HG02588 (cell line): ENCODE results near the gene GCHFR.

ENCODE experiments used
- ATAC-seq: cut with Tn5 transposase; IDR thresholded peaks from one replicate; pipeline ENCODE4 v1.9.1; 2021; ENCODE audit warnings: mild to moderate bottlenecking, moderate library complexity; ENCODE audit not compliant: unreplicated experiment

Gene GCHFR

DNA sequence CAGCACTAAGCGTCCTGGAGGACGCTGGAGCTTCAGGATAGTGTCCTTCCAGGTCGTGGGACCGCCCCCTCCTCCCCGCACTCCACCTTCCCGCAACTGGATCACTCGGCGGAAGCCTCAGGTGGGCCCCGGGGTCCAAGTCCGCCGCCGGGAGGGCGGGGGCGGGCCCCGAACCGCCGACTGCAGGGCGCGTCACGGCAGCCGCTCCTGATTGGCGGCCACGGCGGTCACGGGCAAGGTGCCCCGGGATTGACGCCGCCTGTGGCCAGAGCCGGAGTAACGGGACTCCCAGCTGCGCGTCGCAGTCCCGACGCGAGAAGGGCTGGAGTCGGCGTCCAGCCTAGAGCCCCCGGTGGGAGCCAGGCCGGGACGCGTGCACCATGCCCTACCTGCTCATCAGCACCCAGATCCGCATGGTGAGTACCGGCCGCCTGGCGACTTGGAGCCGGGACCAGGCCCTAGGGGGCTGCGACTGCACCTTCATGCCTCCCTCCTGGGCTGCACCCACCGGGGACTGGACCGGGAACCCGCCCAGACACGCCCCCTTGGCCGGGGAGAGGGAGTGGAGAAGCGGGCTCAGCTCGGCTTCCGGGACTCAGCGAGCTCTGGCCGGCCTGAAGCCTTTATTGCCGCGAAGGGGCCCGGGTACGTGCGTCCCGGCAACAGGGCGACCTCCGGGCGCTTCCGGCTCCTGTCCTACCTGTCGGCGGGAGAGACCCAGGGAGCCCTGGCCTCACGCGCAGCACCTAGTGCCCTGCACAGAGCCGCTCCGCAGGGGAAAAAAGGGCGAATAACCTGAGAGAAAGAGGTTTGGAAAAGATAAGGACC is at the start of gene GCHFR:
Gene GCHFR (plus strand): TSS at position 268 of the 828 bp plus-strand sequence. CDS start 113 bp downstream, at position 381.
- peak; percentile 53 for ATAC-seq

GRCh38 chr15:40714144-40714543 is 49.7 kb upstream of the GCHFR start:
- no peak for ATAC-seq

DNA sequence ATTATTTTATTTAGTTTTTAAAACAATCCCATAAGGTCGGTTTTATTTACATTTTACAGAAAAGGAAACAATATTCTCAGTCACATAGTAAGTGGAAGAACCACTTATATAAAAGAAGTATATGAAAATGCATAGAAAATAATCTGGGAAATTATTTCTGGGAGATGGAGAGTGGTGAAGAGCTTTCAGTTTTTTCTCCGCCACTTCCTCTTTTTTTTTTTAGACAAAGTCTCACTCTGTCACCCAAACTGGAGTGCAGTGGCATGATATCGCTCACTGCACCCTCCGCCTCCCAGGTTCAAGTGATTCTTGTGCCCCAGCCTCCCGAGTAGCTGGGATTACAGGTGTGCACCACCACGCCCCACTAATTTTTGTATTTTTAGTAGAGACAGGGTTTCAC is 47.7 kb upstream of the GCHFR start:
- ATAC-seq, result no peak

GRCh38 chr15:40721701-40722100 is 42.2 kb upstream of the GCHFR start:
- ATAC-seq, result no peak

GRCh38 chr15:40722354-40722753 is 41.5 kb upstream of the GCHFR start:
- no peak for ATAC-seq

GRCh38 chr15:40722934-40723333 is 40.9 kb upstream of the GCHFR start:
- ATAC-seq, result no peak

GRCh38 chr15:40723919-40724318 is 39.9 kb upstream of the GCHFR start:
- no peak for ATAC-seq

GRCh38 chr15:40731034-40731433 is 32.8 kb upstream of the GCHFR start:
- no peak for ATAC-seq

GRCh38 chr15:40736575-40736974 is 27.3 kb upstream of the GCHFR start:
- ATAC-seq, result no peak

DNA sequence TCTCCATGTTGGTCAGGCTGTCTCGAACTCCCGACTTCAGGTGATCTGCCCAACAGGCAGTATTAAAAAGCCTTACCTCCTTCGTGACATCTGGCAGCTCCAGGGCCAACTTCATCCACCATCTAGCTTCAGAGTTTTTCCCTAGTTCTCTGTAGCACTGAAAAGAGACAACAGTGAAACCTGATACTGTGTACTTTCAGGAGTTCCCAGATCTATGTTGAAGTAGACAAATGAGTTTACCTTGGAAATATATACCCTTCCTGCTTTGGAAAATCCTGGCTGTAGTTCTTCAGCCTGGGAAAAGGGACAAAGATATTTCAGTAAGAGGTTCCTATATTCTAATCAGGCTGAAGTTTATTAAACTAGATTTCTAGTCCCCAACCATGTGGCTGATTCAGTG is 26.8 kb upstream of the GCHFR start:
- no peak for ATAC-seq

DNA sequence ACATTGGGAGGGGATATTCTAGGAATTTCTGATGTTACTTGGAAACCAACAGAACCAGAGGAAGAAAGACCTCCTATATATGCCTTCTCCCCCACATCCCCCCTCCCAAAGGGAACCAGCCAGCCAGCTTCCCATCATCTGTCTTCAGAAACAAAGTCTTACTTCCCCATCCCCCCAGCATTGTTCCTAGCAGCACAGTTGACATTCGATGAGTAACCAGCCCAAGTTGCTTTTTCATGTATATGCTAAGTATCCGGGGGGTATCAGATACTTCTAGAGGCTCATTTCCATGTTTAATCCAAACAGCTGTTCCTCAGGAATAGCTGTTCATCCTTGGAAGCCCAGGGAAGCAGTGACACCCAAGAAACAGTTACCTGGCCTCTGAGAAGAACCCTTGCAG is 24.8 kb upstream of the GCHFR start:
- ATAC-seq, result no peak

GRCh38 chr15:40739854-40740253 is 24.0 kb upstream of the GCHFR start:
- ATAC-seq, result no peak

DNA sequence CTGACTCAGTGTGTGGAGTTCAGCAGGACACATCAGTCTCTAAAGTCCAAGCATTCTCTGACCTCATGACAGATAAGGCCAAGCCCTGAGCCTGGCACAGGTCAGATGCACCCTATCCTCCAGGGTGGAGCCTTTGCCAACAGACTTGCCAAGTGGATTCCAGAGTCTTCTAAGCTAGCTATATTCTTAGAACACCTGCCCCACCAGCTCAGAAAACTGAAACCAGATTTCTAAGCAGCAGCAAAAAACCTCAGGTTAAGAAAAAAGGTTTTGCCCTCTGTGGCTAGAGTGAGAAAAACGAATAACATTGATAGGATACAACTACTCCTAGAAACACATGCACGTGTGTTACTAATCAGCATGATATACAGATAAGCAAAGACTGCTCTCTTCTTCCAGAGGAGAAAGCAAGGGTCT is 20.4 kb upstream of the GCHFR start:
- ATAC-seq, result no peak

DNA sequence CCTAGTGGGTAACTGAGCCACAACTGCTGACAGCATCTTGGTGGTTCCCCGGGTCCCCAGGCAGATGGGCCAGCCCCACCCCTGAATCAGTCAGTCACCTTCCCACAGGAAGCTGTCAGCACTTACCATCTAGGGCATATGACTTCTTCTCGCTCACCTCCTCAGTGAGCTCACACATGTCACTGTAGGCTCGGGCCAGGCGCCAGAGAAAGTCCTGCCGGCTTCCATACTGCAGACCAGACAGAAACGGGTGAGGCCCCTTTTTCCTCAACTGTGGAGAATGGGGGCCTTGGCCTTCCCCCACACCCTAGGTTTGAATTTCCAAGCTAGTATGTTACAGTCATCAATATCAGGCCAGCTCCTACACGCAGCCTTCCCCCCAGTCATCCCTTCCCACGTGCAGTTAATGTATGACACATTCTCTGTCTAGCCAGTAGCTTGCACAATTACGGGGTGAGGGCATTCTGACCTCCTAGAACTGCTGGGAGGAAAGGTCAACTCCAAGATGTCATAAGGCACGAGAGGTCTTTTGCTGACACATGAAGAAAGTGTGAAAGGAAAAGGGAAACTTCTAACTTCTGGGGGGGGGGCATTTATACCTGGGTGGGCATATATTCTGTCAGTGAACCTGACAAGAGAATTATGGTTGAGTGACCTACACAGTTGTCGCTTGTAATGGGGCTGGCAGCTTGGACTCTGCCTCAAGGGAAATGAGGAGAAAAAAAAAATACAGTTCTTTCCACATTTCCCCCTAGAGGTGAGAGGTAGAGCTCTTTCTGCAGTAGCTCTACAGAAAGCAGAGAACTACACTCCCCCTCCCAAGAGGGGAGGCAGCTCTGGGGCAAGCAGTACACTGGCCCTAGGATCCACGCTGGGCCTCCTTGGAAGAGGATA is 19.7 kb upstream of the GCHFR start:
- ATAC-seq, result no peak

DNA sequence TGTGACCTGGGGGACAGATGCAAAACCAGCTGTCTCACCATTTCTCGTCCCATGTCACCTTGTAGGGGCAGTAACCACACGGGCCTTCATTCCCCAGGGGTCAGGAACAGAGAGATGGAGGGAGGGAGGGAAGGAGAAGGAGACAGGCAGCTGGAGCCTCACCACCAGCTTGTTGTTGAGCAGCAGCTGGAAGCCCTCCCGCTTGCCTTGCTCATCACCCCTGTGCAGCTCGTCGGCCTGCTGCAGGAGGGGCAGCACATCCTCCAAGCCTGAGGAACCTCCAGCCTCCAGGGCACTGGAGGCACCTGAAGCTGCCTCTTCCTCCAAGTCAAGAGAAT is 19.1 kb upstream of the GCHFR start:
- no peak for ATAC-seq

GRCh38 chr15:40746916-40747418 is 16.9 kb upstream of the GCHFR start:
- no peak for ATAC-seq

DNA sequence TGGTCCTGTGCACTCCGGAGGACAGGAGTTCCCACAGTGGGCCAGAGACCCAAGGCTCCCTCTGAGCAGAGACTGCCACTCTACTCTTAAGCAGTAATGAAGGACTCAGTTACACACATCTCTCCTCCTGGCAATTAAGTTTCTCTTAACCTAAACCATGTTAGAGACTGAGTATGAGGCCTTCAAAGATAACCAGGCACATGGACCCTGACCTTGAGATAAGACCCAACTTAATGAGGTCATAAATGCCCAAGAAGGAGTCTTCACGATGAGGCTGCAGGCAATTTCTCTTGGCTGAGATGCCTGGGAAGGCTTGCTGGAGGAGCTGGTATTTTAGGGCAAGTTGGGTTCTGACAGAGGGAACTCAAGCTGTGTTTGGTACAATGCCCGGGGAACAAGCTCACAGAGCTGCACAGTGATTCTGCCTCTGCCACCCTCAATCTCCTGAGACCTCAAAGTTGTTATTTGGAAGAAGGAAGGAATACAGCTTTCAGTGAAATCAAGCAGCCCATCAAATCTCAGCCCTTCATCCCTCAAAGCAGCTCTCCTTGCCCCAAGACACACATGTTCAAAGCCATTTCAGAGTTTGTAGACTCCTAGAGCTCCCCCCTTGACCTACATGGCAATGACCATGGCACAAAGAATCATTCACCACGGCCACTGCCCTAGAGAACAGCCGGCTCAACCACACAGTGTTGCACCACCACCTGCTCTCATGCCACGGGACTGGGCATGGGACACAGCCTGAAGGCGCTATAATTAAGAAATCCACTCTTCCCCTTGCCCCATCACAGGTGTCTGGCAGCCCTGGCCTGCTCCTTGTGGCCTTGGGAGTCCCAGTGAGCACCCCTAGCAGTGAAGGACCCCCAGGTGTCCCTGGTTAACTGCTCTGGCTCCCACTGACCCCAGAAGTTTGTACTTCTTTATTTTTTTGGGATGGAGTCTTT is 15.9 kb upstream of the GCHFR start:
- ATAC-seq, result no peak

GRCh38 chr15:40749151-40749630 is 14.7 kb upstream of the GCHFR start:
- ATAC-seq, result no peak

GRCh38 chr15:40750885-40751284 is 13.0 kb upstream of the GCHFR start:
- ATAC-seq, result no peak

DNA sequence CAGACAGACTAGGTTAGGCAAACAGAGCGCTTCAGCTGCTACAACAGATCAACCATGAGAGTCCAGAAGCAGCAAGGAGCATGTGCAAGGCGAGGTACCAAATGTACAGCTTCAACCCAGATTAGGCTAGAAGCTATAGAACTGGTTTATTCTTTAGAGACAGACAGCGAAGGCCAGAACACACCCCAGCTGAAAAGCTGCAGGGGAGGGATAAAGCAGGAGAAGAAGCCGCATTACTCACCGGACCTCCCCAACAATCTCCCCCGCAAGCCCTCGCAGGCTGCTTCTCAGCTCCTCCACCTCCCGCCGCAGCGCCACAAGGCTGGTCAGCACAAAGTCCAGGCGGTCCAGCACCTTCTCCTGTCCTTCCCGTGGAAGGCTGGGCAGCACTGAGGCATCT is 12.1 kb upstream of the GCHFR start:
- no peak for ATAC-seq

- peak; percentile 7 for ATAC-seq
Measured at GRCh38 chr15:40754574-40754882, 9.3 kb upstream of the GCHFR start.
